ENCODE measurements around the gene GTF2F1.

DNA sequence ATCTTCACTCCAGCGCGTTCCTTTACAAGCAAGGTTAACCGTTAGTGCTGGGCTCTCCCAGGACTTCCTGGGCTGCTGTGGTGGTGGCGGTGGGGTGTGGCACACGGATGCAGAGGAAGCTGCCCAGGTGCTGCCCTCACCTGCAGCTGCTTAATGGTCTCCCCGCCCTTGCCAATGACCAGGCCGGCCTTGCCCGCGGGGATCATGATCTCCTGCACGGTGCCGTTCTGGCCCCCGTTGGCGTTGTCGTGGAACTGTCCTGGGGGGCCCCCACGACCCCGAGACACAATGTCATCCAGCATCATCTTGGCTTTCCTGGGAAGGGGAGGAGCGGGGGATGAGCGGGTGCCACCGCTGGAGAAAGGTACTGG is 25.6 kb upstream of the GTF2F1 start:
- TF ChIP-seq, protein P1, sequence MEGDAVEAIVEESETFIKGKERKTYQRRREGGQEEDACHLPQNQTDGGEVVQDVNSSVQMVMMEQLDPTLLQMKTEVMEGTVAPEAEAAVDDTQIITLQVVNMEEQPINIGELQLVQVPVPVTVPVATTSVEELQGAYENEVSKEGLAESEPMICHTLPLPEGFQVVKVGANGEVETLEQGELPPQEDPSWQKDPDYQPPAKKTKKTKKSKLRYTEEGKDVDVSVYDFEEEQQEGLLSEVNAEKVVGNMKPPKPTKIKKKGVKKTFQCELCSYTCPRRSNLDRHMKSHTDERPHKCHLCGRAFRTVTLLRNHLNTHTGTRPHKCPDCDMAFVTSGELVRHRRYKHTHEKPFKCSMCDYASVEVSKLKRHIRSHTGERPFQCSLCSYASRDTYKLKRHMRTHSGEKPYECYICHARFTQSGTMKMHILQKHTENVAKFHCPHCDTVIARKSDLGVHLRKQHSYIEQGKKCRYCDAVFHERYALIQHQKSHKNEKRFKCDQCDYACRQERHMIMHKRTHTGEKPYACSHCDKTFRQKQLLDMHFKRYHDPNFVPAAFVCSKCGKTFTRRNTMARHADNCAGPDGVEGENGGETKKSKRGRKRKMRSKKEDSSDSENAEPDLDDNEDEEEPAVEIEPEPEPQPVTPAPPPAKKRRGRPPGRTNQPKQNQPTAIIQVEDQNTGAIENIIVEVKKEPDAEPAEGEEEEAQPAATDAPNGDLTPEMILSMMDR (IDR thresholded peaks at IDR 0.05), result no peak
- TF ChIP-seq POLR2A (IDR thresholded peaks at IDR 0.05) (no peak), EP300 (IDR thresholded peaks at IDR 0.05; ENCODE audit: low read depth) (no peak), POLR2AphosphoS5 (IDR thresholded peaks at IDR 0.05) (no peak)

Data from transverse colon (tissue), 4 donors.